ENCODE measurements around the gene CWC15.

CWC15 gene

GRCh38 chr11:94956963-94957362 is 16.4 kb downstream of the CWC15 start:
- DNase-seq (ENCODE audit: low read depth, low spot score) = no peak
- H3K36me3 ChIP-seq (ENCODE audit: control insufficient read depth, insufficient read depth, low read length) = no peaks in the 10 kb centered on the region
- WGBS (ENCODE audit: insufficient coverage, insufficient read length) = no CpG with 5 or more reads among the region's 4 CpGs
- H3K9me3 ChIP-seq (ENCODE audit: control insufficient read depth, insufficient read depth, low read length) = no peaks in the 10 kb centered on the region
- H3K4me3 ChIP-seq (ENCODE audit: low read length) = no peak overlapping the region
- no peaks in the 10 kb centered on the region for H3K4me1 ChIP-seq (ENCODE audit: control insufficient read depth, insufficient read depth, low read length)
- no peak overlapping the region for H3K27ac ChIP-seq (ENCODE audit: low read length)
- H3K27me3 ChIP-seq (ENCODE audit: control insufficient read depth, insufficient read depth, low read length) = no peaks in the 10 kb centered on the region

GRCh38 chr11:94954753-94955152 is 18.6 kb downstream of the CWC15 start:
- Histone ChIP-seq H3K27ac (ENCODE audit: low read length) (no peak overlapping the region), H3K4me1 (ENCODE audit: control insufficient read depth, insufficient read depth, low read length) (no peaks in the 10 kb centered on the region), H3K27me3 (ENCODE audit: control insufficient read depth, insufficient read depth, low read length) (no peaks in the 10 kb centered on the region), H3K36me3 (ENCODE audit: control insufficient read depth, insufficient read depth, low read length) (no peaks in the 10 kb centered on the region), H3K4me3 (ENCODE audit: low read length) (no peak overlapping the region), H3K9me3 (ENCODE audit: control insufficient read depth, insufficient read depth, low read length) (no peaks in the 10 kb centered on the region)
- no CpG with 5 or more reads among the region's 1 CpG for WGBS (ENCODE audit: insufficient coverage, insufficient read length)
- no peak for DNase-seq (ENCODE audit: low read depth, low spot score)

- Histone ChIP-seq H3K4me3 (ENCODE audit: low read length) (no peak overlapping the region), H3K9me3 (ENCODE audit: control insufficient read depth, insufficient read depth, low read length) (no peaks in the 10 kb centered on the region), H3K27me3 (ENCODE audit: control insufficient read depth, insufficient read depth, low read length) (no peaks in the 10 kb centered on the region), H3K27ac (ENCODE audit: low read length) (no peak overlapping the region), H3K36me3 (ENCODE audit: control insufficient read depth, insufficient read depth, low read length) (no peaks in the 10 kb centered on the region), H3K4me1 (ENCODE audit: control insufficient read depth, insufficient read depth, low read length) (no peaks in the 10 kb centered on the region)
- 100% methylated on average over 1 of the region's 4 CpGs for WGBS (ENCODE audit: insufficient coverage, insufficient read length)
- no peak for DNase-seq (ENCODE audit: low read depth, low spot score)
Observed at GRCh38 chr11:94948070-94948617, 25.2 kb downstream of the CWC15 start.

- WGBS (ENCODE audit: insufficient coverage, insufficient read length) = no CpG with 5 or more reads among the region's 4 CpGs
- H3K27me3 ChIP-seq (ENCODE audit: control insufficient read depth, insufficient read depth, low read length) = no peaks in the 10 kb centered on the region
- no peaks in the 10 kb centered on the region for H3K36me3 ChIP-seq (ENCODE audit: control insufficient read depth, insufficient read depth, low read length)
- no peaks in the 10 kb centered on the region for H3K4me1 ChIP-seq (ENCODE audit: control insufficient read depth, insufficient read depth, low read length)
- no peak overlapping the region for H3K4me3 ChIP-seq (ENCODE audit: low read length)
- DNase-seq (ENCODE audit: low read depth, low spot score) = no peak
- H3K27ac ChIP-seq (ENCODE audit: low read length) = no peak overlapping the region
- H3K9me3 ChIP-seq (ENCODE audit: control insufficient read depth, insufficient read depth, low read length) = no peaks in the 10 kb centered on the region
Observed at GRCh38 chr11:94946812-94947211, 26.5 kb downstream of the CWC15 start.

GRCh38 chr11:94941131-94941530 is 32.2 kb downstream of the CWC15 start:
- Histone ChIP-seq H3K9me3 (ENCODE audit: control insufficient read depth, insufficient read depth, low read length) (no peaks in the 10 kb centered on the region), H3K27me3 (ENCODE audit: control insufficient read depth, insufficient read depth, low read length) (no peaks in the 10 kb centered on the region), H3K4me3 (ENCODE audit: low read length) (no peak overlapping the region), H3K36me3 (ENCODE audit: control insufficient read depth, insufficient read depth, low read length) (no peaks in the 10 kb centered on the region), H3K27ac (ENCODE audit: low read length) (no peak overlapping the region), H3K4me1 (ENCODE audit: control insufficient read depth, insufficient read depth, low read length) (no peaks in the 10 kb centered on the region)
- WGBS (ENCODE audit: insufficient coverage, insufficient read length) = no CpG with 5 or more reads among the region's 4 CpGs
- no peak for DNase-seq (ENCODE audit: low read depth, low spot score)

- Histone ChIP-seq H3K4me1 (ENCODE audit: control insufficient read depth, insufficient read depth, low read length) (peaks cover 2% of the 10 kb centered on the region; the same call in 1 of the 2 replicates), H3K27ac (ENCODE audit: low read length) (no peak overlapping the region), H3K9me3 (ENCODE audit: control insufficient read depth, insufficient read depth, low read length) (no peaks in the 10 kb centered on the region), H3K4me3 (ENCODE audit: low read length) (no peak overlapping the region), H3K27me3 (ENCODE audit: control insufficient read depth, insufficient read depth, low read length) (no peaks in the 10 kb centered on the region), H3K36me3 (ENCODE audit: control insufficient read depth, insufficient read depth, low read length) (no peaks in the 10 kb centered on the region)
- WGBS (ENCODE audit: insufficient coverage, insufficient read length) = no CpG with 5 or more reads among the region's 2 CpGs
- no peak for DNase-seq (ENCODE audit: low read depth, low spot score)
Observed at GRCh38 chr11:94939346-94939745, 34.0 kb downstream of the CWC15 start.

- no peaks in the 10 kb centered on the region for H3K9me3 ChIP-seq (ENCODE audit: control insufficient read depth, insufficient read depth, low read length)
- no peak overlapping the region for H3K4me3 ChIP-seq (ENCODE audit: low read length)
- no peak for DNase-seq (ENCODE audit: low read depth, low spot score)
- H3K4me1 ChIP-seq (ENCODE audit: control insufficient read depth, insufficient read depth, low read length) = peaks cover 4% of the 10 kb centered on the region; the same call in 1 of the 2 replicates
- no peaks in the 10 kb centered on the region for H3K36me3 ChIP-seq (ENCODE audit: control insufficient read depth, insufficient read depth, low read length)
- no peak overlapping the region for H3K27ac ChIP-seq (ENCODE audit: low read length)
- no peaks in the 10 kb centered on the region for H3K27me3 ChIP-seq (ENCODE audit: control insufficient read depth, insufficient read depth, low read length)
- no CpG with 5 or more reads among the region's 9 CpGs for WGBS (ENCODE audit: insufficient coverage, insufficient read length)
Observed at GRCh38 chr11:94938095-94939055, 35.0 kb downstream of the CWC15 start.

GRCh38 chr11:94934846-94935245 is 38.5 kb downstream of the CWC15 start:
- Histone ChIP-seq H3K36me3 (ENCODE audit: control insufficient read depth, insufficient read depth, low read length) (no peaks in the 10 kb centered on the region), H3K27me3 (ENCODE audit: control insufficient read depth, insufficient read depth, low read length) (no peaks in the 10 kb centered on the region), H3K27ac (ENCODE audit: low read length) (no peak overlapping the region), H3K9me3 (ENCODE audit: control insufficient read depth, insufficient read depth, low read length) (no peaks in the 10 kb centered on the region), H3K4me1 (ENCODE audit: control insufficient read depth, insufficient read depth, low read length) (peaks cover 4% of the 10 kb centered on the region; the same call in 1 of the 2 replicates), H3K4me3 (ENCODE audit: low read length) (no peak overlapping the region)
- no peak for DNase-seq (ENCODE audit: low read depth, low spot score)
- WGBS (ENCODE audit: insufficient coverage, insufficient read length) = no CpG with 5 or more reads among the region's 3 CpGs

GRCh38 chr11:94934362-94934761 is 39.0 kb downstream of the CWC15 start:
- Histone ChIP-seq H3K36me3 (ENCODE audit: control insufficient read depth, insufficient read depth, low read length) (no peaks in the 10 kb centered on the region), H3K4me3 (ENCODE audit: low read length) (no peak overlapping the region), H3K27me3 (ENCODE audit: control insufficient read depth, insufficient read depth, low read length) (no peaks in the 10 kb centered on the region), H3K27ac (ENCODE audit: low read length) (no peak overlapping the region), H3K4me1 (ENCODE audit: control insufficient read depth, insufficient read depth, low read length) (peaks cover 4% of the 10 kb centered on the region; the same call in 1 of the 2 replicates), H3K9me3 (ENCODE audit: control insufficient read depth, insufficient read depth, low read length) (no peaks in the 10 kb centered on the region)
- no peak for DNase-seq (ENCODE audit: low read depth, low spot score)
- WGBS (ENCODE audit: insufficient coverage, insufficient read length) = no CpG with 5 or more reads among the region's 4 CpGs

GRCh38 chr11:94933223-94934130 is 39.9 kb downstream of the CWC15 start:
- no peak overlapping the region for H3K4me3 ChIP-seq (ENCODE audit: low read length)
- WGBS (ENCODE audit: insufficient coverage, insufficient read length) = no CpG with 5 or more reads among the region's 5 CpGs
- no peak overlapping the region for H3K27ac ChIP-seq (ENCODE audit: low read length)
- DNase-seq (ENCODE audit: low read depth, low spot score) = no peak
- peaks cover 4% of the 10 kb centered on the region; the same call in 1 of the 2 replicates for H3K4me1 ChIP-seq (ENCODE audit: control insufficient read depth, insufficient read depth, low read length)
- no peaks in the 10 kb centered on the region for H3K27me3 ChIP-seq (ENCODE audit: control insufficient read depth, insufficient read depth, low read length)
- H3K9me3 ChIP-seq (ENCODE audit: control insufficient read depth, insufficient read depth, low read length) = no peaks in the 10 kb centered on the region
- H3K36me3 ChIP-seq (ENCODE audit: control insufficient read depth, insufficient read depth, low read length) = no peaks in the 10 kb centered on the region
